GM13977 (cell line): ENCODE data around the gene FOXD4L4.
"Not testable (repeated sequence)": the region's sequence is repeated elsewhere in the genome, so short reads cannot be mapped to it uniquely, and the experiment has no call there.

Source experiments
- DNase-seq: peaks from one replicate; pipeline ENCODE4 v3.0.0; 2012; ENCODE audit warnings: low spot score
- in situ Hi-C: fragments of 300-500 bp; cut with MboI; formaldehyde crosslinking; loops from one replicate; pipeline ENCODE4 v1.12.0; 2022; ENCODE audit warnings: low sequenced_read_pairs, low pct_unique_long_range_greater_than_20kb, mixed read lengths, inconsistent platforms; ENCODE audit not compliant: unreplicated experiment

Gene FOXD4L4

GRCh38 chr9:65737096-65737564 is at the start of gene FOXD4L4:
FOXD4L4 (plus strand) TSS chr9:65737146; CDS start chr9:65737146, 0 bp downstream.
- DNase-seq, in situ Hi-C loops: not testable (repeated sequence)

DNA sequence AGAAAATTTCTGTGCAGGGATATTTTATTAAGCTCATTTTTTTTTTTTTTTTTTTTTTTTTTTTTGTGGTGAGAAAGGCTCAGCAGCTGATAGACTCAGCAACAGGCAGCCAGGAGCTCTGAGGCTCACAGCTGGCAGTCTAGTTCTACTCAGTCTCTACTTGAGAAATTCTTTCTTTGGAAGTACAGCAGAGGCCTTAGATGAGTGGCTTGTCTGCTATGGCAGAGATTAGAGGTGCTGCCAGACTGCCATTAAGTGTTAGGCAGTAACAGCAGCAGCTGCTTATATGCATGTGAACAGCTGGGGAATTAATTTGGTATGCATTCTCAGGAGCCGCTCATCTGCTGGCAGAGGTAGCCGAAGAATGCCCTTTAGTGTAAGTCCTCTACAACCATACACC is 33.4 kb upstream of the FOXD4L4 start:
- in situ Hi-C loops, DNase-seq: not testable (repeated sequence)

GRCh38 chr9:65714445-65714844 is 22.5 kb upstream of the FOXD4L4 start:
- in situ Hi-C loops, DNase-seq: not testable (repeated sequence)

- in situ Hi-C loops, DNase-seq: not testable (repeated sequence)
These were observed 1.2 kb downstream of the FOXD4L4 start for GRCh38 chr9:65738133-65738532.
